PC-9 (cell line): Measurements from ENCODE around the gene EVC.

Source experiments
- EZH2 ChIP-seq: fragments of 200-600 bp; sonication (generic); IDR thresholded peaks from 2 replicates; pipeline ENCODE4 v1.8.0; 2017; ENCODE audit warnings: antibody characterized with exemption, low read depth
- TF ChIP-seq, protein P1 (sequence below): fragments of 200-600 bp; sonication (generic); conservative IDR thresholded peaks from 2 replicates; pipeline ENCODE4 v1.6.1; 2017; ENCODE audit warnings: mixed run types, antibody characterized with exemption, mild to moderate bottlenecking, moderate library complexity

DNA sequence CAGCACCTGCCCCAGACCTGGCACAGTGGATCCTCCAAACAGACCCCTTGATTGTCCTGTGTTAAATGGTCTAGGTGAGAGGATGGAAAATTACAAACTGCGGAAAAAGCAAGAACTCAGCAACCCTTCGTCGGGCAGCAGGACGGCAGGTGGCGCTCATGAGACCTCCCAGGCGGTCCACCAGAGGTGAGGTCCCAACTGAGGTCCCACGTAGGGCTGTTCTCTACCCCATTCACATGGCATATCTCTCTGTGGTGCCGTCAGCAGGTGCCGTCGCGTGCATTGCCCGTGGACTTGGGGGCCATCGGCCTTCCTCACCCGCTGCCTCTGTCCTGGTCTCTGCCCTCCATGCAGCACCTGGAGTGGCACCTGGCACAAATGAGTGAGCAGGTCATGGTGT, 93.7 kb downstream of the EVC start:
- no peak for TF ChIP-seq EZH2
- TF ChIP-seq, protein P1, sequence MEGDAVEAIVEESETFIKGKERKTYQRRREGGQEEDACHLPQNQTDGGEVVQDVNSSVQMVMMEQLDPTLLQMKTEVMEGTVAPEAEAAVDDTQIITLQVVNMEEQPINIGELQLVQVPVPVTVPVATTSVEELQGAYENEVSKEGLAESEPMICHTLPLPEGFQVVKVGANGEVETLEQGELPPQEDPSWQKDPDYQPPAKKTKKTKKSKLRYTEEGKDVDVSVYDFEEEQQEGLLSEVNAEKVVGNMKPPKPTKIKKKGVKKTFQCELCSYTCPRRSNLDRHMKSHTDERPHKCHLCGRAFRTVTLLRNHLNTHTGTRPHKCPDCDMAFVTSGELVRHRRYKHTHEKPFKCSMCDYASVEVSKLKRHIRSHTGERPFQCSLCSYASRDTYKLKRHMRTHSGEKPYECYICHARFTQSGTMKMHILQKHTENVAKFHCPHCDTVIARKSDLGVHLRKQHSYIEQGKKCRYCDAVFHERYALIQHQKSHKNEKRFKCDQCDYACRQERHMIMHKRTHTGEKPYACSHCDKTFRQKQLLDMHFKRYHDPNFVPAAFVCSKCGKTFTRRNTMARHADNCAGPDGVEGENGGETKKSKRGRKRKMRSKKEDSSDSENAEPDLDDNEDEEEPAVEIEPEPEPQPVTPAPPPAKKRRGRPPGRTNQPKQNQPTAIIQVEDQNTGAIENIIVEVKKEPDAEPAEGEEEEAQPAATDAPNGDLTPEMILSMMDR, result no peak
